ENCODE measurements around the gene CCDC197.
A peak's percentile ranks its signal among the peaks of the same experiment; 100 is the strongest.

Gene CCDC197

DNA sequence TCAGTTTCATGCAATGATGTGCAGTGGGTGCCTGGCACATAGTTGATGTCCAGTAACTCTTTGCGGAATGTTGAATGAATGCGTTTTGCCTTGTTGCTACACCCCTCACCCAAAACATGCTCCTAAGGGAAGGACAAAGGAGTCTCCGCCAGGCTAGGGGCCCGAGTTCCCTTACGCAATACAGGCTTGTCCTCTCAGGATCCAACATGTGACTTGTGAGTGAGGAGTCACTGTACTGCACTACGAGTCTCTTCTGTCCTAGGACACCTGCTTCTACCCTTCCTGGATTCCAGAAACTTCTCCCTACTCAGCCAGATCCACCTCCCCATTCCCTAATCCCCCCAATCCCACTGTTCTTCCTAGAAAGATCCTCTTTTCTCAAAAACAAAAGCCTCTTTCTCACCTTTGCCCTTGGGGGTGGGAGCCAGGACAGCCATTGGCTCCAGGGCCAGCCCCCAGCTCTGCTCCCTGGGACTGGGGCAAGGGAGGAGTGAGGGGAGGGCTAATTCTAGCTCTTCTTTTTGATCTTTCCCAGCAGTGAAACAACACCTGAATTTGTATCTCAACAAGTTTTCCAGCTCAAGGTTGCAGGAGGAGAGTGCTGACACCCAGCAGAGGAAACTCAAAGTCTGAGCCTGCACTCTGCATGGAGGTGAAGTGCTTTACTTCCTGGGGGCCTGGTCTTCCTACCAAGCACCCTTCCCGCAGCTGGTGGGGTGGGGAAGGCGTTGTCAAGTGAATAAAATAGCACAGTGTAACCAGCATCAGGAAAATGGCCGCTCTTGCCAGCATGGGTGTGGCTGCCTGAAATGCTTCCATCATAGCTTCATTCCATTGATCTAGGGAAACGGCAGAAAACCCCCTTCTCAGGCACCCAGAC is 25.7 kb downstream of the CCDC197 start:
- TF ChIP-seq TAF1 (IDR thresholded peaks at IDR 0.05; ENCODE audit: borderline replicate concordance, low read depth, low read length) (no peak), POLR2A (IDR thresholded peaks at IDR 0.05; ENCODE audit: low read depth, low read length) (no peak), POLR2AphosphoS5 (IDR thresholded peaks at IDR 0.05; ENCODE audit: low read depth, low read length) (no peak)
- FAIRE-seq (no peak), DNase-seq (ENCODE audit: insufficient read length) (no peak)

GRCh38 chr14:94024549-94024948 is 27.4 kb downstream of the CCDC197 start:
- TF ChIP-seq POLR2A (IDR thresholded peaks at IDR 0.05; ENCODE audit: low read depth, low read length) = no peak
- no peak for DNase-seq (ENCODE audit: insufficient read length)
- no peak for FAIRE-seq

- TF ChIP-seq TAF1 (IDR thresholded peaks at IDR 0.05; ENCODE audit: borderline replicate concordance, low read depth, low read length) (no peak), POLR2AphosphoS5 (IDR thresholded peaks at IDR 0.05; ENCODE audit: low read depth, low read length) (no peak), POLR2A (IDR thresholded peaks at IDR 0.05; ENCODE audit: low read depth, low read length) (no peak)
- DNase-seq (ENCODE audit: insufficient read length) (no peak), FAIRE-seq (no peak)
Measured at GRCh38 chr14:94025720-94026119, 28.6 kb downstream of the CCDC197 start.

DNA sequence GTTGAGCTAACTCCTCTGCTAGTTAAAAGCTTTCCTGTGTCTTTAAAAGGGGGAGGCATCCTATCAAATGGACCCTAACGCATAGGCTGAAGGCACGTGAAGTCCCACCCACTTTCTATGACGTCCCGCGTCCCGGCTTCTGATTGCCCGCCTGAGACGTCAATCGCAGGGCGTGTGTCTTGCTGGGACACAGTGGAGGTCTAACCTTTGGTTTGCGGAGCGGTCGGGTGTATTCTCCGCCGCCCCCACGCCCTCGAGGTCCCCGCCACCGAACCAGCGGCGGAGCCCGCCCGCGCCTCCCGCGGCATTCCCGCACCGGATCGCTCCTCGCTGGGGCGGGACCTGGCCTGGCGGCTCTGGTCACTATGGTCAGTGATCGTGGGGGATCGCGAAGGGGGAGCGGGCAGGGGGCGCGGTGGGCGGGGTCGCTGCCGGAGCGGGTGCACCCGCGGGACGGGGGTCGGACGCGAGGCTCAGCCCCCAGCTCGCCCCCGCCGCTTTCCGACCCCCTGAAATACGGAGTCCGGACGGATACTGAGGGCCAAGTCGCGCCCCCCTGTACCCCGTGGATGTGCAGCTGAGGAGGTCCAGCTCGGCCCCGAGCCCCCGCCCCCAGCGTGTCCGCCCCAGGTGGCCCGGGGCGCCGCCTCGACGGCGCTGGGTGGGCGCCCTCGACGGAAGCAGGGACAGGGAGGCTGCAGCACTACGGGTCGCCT is 29.2 kb downstream of the CCDC197 start, which contains the start of gene OTUB2:
TSS of gene OTUB2 (plus strand) at position 168 of the 716 bp plus-strand sequence. CDS start at position 366, 198 bp downstream.
- DNase-seq (ENCODE audit: insufficient read length) (peak; percentile 99), FAIRE-seq (peak; percentile 99)
- TF ChIP-seq POLR2A (IDR thresholded peaks at IDR 0.05; ENCODE audit: low read depth, low read length) = no peak
- no peak for TF ChIP-seq POLR2AphosphoS5 (IDR thresholded peaks at IDR 0.05; ENCODE audit: low read depth, low read length)
- TF ChIP-seq TAF1 (IDR thresholded peaks at IDR 0.05; ENCODE audit: borderline replicate concordance, low read depth, low read length) = no peak

GRCh38 chr14:94026889-94027469 is 29.9 kb downstream of the CCDC197 start:
- no peak for FAIRE-seq

GRCh38 chr14:94027566-94028449 is 30.7 kb downstream of the CCDC197 start:
- TF ChIP-seq TAF1 (IDR thresholded peaks at IDR 0.05; ENCODE audit: borderline replicate concordance, low read depth, low read length) (no peak), POLR2AphosphoS5 (IDR thresholded peaks at IDR 0.05; ENCODE audit: low read depth, low read length) (no peak), POLR2A (IDR thresholded peaks at IDR 0.05; ENCODE audit: low read depth, low read length) (no peak)
- DNase-seq (ENCODE audit: insufficient read length) = no peak
- peak; percentile 48 for FAIRE-seq

More at GRCh38 chr14:94026889-94027469, 29.9 kb downstream of the CCDC197 start:
- no peak for DNase-seq (ENCODE audit: insufficient read length)
- TF ChIP-seq POLR2AphosphoS5 (IDR thresholded peaks at IDR 0.05; ENCODE audit: low read depth, low read length) = no peak
- TF ChIP-seq POLR2A (IDR thresholded peaks at IDR 0.05; ENCODE audit: low read depth, low read length) = no peak
- no peak for TF ChIP-seq TAF1 (IDR thresholded peaks at IDR 0.05; ENCODE audit: borderline replicate concordance, low read depth, low read length)

DNA sequence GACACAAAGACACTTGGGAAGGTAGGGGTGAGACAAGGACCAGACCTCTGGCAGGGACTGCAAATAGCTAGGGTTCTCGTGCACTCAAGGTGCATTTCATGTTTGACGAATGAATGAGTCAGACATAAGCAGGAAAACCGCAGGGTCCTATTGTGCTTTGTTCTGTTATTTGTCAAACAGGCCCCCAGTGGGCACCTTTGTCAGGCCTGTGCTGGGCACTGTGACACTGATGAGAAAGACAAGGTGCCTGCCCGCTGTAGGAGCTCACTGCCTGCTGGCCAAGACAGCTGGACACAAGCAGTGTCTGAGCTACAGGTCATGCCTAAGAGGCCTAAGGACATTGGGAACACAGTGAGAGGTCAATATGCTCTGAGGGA is 31.3 kb downstream of the CCDC197 start:
- TF ChIP-seq POLR2A (IDR thresholded peaks at IDR 0.05; ENCODE audit: low read depth, low read length) (no peak), TAF1 (IDR thresholded peaks at IDR 0.05; ENCODE audit: borderline replicate concordance, low read depth, low read length) (no peak), POLR2AphosphoS5 (IDR thresholded peaks at IDR 0.05; ENCODE audit: low read depth, low read length) (no peak)
- FAIRE-seq (no peak), DNase-seq (ENCODE audit: insufficient read length) (no peak)

- no peak for TF ChIP-seq POLR2A (IDR thresholded peaks at IDR 0.05; ENCODE audit: low read depth, low read length)
- TF ChIP-seq TAF1 (IDR thresholded peaks at IDR 0.05; ENCODE audit: borderline replicate concordance, low read depth, low read length) = no peak
- no peak for TF ChIP-seq POLR2AphosphoS5 (IDR thresholded peaks at IDR 0.05; ENCODE audit: low read depth, low read length)
- DNase-seq (ENCODE audit: insufficient read length) = no peak
- FAIRE-seq = no peak
Measured at GRCh38 chr14:94029265-94029664, 32.2 kb downstream of the CCDC197 start.

GRCh38 chr14:94029671-94030203 is 32.6 kb downstream of the CCDC197 start:
- FAIRE-seq (no peak), DNase-seq (ENCODE audit: insufficient read length) (no peak)
- TF ChIP-seq POLR2AphosphoS5 (IDR thresholded peaks at IDR 0.05; ENCODE audit: low read depth, low read length) (no peak), POLR2A (IDR thresholded peaks at IDR 0.05; ENCODE audit: low read depth, low read length) (no peak), TAF1 (IDR thresholded peaks at IDR 0.05; ENCODE audit: borderline replicate concordance, low read depth, low read length) (no peak)

DNA sequence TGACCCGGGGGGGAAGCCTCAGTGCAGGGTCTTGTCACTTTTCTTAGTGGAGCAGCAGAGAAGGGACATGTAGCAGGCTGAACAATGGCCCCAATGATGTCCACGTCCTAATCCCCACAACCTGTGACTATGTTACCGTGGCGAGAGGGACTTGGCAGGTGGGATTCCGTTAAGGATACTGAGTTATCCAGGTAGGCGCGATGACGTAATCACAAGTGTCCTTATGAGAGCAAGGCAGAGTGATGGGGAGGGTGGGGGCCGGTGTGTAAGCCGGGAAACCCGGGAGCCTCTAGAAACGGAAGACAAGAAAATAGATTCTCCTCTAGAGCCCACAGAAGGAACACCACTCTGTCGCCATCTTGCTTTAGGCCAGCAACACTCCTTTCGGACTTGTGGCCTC is 33.5 kb downstream of the CCDC197 start:
- FAIRE-seq (no peak), DNase-seq (ENCODE audit: insufficient read length) (no peak)

More for the DNA sequence above, 33.5 kb downstream of the CCDC197 start:
- TF ChIP-seq POLR2A (IDR thresholded peaks at IDR 0.05; ENCODE audit: low read depth, low read length) (no peak), POLR2AphosphoS5 (IDR thresholded peaks at IDR 0.05; ENCODE audit: low read depth, low read length) (no peak), TAF1 (IDR thresholded peaks at IDR 0.05; ENCODE audit: borderline replicate concordance, low read depth, low read length) (no peak)
